OCI-LY3 (cell line): Measurements from ENCODE around the gene PDZD7.

Source experiments
- EZH2phosphoT487 ChIP-seq: fragments of 200-600 bp; shearing (Covaris generic); IDR thresholded peaks from 2 replicates; pipeline ENCODE4 v1.6.1; 2018; ENCODE audit warnings: antibody characterized with exemption, mixed run types, low read depth
- TF ChIP-seq, protein P1 (sequence below): fragments of 200-600, 300-600 bp; sonication (generic); IDR thresholded peaks from 2 replicates; pipeline ENCODE4 v1.5.1; 2014; ENCODE audit warnings: antibody characterized with exemption, low read length, low read depth

DNA sequence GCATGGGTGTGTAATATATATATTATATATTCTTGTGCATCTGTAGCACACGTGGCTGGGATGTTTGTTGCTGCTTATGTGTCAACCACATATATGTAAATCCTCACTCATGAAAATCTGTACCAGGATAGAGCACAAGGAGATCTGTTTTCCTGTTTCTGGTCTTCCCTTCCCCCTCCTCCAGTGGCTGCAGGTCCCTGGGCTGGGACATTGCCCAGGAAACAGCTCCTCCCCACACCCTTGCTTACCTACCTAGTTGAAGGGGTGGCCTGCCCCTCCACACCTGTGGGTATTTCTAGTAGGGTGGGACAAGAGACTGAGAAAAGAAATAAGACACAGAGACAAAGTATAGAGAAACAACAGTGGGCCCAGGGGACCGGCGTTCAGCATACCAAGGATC lies 2.3 kb upstream of the PDZD7 start:
- TF ChIP-seq, protein P1, sequence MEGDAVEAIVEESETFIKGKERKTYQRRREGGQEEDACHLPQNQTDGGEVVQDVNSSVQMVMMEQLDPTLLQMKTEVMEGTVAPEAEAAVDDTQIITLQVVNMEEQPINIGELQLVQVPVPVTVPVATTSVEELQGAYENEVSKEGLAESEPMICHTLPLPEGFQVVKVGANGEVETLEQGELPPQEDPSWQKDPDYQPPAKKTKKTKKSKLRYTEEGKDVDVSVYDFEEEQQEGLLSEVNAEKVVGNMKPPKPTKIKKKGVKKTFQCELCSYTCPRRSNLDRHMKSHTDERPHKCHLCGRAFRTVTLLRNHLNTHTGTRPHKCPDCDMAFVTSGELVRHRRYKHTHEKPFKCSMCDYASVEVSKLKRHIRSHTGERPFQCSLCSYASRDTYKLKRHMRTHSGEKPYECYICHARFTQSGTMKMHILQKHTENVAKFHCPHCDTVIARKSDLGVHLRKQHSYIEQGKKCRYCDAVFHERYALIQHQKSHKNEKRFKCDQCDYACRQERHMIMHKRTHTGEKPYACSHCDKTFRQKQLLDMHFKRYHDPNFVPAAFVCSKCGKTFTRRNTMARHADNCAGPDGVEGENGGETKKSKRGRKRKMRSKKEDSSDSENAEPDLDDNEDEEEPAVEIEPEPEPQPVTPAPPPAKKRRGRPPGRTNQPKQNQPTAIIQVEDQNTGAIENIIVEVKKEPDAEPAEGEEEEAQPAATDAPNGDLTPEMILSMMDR = no peak
- TF ChIP-seq EZH2phosphoT487 = no peak
